Measurements from ENCODE around the gene CPEB4.

Gene CPEB4

DNA sequence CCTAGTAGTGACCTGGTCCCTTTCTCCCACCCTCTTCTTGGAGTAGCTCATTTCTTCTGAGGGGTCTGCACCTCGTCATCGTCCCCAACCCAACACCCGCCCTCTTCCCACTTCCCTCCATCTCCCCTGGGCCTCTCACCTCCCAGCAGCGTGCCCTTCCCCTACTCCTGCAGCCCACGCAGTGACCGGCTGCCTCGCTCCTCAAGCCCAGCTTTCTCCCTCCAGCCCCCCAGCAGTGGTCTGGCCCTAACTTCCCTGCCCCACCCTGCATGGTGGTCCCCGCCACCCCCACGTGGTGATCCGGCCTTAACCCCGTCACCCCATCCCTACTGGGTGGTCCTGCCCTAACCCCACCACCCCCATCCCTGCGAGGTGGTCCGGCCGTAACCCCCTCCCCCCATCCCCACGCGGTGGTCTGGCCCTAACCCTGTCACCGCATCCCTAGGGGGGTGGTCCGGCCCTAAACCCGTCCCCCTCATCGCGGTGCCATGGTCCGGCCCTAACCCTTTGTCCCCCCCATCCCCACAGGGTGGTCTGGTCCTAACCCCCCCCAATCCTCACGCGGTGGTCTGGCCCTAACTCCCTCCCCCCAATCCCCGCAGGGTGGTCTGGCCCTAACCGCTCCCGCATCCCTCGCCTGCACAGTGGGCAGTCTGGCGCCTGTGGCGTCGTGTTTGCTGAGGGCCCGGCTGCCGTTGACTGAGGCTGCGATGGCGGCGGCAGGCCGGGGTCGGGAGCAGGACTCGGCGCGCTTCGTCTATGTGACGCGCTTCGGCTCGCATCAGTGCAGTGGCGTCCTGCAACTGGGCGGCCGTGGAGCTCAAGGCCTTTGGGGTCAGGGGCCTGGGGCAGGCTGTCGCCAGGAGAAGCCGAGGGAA is 100.6 kb downstream of the CPEB4 start, which contains the start of gene C5orf47:
TSS of gene C5orf47 (plus strand) at position 617 of the 878 bp plus-strand sequence. CDS start at position 711, 94 bp downstream.
- DNase-seq, result no peak

- no peak for DNase-seq
These were observed 101.4 kb downstream of the CPEB4 start for GRCh38 chr5:173989432-173990082.

DNA sequence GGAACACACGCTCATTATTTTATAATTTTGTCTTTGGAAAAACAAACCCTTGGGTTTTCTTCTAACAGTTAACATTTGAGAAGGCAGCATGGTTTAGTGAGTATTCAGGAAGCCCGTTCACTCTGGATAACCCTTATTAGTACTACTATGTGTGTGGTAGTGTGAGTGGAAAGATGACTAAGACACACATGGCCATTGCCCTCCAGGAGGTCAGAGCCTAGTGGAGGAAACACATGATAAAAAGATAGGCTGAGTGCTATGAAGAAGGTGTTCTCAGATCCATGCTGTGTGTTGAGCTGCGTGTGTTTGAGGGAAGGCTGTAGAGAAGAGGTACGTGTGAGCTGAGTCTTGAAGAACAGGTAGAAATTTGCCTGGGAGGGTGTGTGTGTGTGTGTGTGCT is 109.2 kb downstream of the CPEB4 start:
- no peak for DNase-seq

DNA sequence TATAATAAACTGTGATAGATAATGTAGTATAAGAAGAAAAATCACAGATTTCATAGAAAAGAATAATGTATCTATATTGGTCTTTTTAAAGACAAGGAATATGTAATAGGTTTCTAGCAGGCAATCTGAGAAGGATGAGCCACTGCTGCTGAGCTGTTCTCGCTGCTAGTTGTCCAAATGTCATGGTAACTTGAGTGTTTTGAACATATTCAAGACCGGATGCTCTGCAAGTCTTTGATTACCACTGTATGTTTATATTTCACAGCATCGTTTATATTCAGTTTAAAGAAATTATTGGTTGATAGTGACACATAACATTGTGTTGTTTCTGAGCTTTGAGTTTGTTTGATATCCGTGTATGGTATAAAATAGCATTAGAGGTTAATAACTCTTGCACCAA is 110.4 kb downstream of the CPEB4 start:
- no peak for DNase-seq

DNA sequence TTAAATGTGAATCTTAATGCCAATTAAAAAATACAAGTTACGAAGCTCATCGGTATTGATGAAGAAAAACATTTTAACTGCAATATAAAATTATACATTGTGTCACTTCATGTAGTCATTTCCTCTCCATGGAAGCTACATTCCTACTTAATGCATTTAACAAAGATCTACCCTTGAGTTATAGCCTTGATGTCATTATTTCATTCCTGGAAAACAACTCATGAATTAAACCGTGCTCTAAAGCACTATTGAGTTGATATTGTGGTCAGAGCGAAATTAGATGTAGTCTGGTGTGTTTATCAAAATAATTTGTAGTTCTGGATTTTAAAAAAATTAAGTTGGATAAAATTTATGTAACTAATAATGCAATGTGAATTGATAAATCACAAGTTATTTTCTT is 111.9 kb downstream of the CPEB4 start:
- DNase-seq, result no peak

DNA sequence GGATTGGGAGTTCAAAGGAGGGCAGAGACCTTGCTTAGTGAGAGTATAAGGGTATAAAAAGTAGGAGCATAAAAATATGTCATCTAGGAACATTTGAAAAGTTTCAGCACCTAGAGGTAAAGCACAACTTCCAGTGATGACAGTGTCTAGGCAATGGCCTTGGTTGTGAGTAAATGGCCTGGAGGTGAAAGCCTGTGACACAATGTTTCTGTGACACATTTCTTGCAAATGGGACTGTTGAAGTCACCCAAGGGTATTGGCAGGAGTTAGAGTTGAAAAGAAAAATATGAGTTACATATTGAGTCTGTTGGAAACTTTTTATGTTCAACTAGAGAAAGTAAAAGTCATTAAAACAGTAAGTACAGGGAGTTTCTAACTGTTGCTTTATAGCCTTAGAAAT is 115.6 kb downstream of the CPEB4 start:
- DNase-seq, result no peak

- no peak for DNase-seq
These were observed 120.8 kb downstream of the CPEB4 start for GRCh38 chr5:174008922-174009321.

GRCh38 chr5:174010365-174010764 is 122.2 kb downstream of the CPEB4 start:
- DNase-seq, result no peak

DNA sequence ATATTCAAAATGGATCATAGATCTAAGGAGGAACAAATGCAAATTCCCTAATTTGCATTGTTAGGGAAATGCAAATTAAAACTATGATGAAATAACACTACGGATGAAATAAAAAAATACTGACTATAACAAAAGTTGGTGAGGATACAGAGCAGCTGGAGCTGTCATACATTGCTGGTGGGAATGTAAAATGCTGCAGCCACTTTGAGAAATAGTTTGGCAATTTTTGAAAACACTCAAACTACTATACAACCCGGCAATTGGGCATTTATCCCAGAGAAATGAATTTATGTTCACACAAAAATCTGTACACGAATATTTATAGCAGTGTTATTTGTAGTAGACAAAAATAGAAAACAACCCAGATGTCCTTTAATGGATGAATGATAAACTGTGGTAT is 123.3 kb downstream of the CPEB4 start:
- no peak for DNase-seq
